OCI-LY3 (cell line): ENCODE data around the gene LAMA1.

Experiments used
- EZH2phosphoT487 ChIP-seq: fragments of 200-600 bp; shearing (Covaris generic); IDR thresholded peaks from 2 replicates; pipeline ENCODE4 v1.6.1; 2018; ENCODE audit warnings: antibody characterized with exemption, mixed run types, low read depth
- TF ChIP-seq, protein P1 (sequence below): fragments of 200-600, 300-600 bp; sonication (generic); IDR thresholded peaks from 2 replicates; pipeline ENCODE4 v1.5.1; 2014; ENCODE audit warnings: antibody characterized with exemption, low read length, low read depth

DNA sequence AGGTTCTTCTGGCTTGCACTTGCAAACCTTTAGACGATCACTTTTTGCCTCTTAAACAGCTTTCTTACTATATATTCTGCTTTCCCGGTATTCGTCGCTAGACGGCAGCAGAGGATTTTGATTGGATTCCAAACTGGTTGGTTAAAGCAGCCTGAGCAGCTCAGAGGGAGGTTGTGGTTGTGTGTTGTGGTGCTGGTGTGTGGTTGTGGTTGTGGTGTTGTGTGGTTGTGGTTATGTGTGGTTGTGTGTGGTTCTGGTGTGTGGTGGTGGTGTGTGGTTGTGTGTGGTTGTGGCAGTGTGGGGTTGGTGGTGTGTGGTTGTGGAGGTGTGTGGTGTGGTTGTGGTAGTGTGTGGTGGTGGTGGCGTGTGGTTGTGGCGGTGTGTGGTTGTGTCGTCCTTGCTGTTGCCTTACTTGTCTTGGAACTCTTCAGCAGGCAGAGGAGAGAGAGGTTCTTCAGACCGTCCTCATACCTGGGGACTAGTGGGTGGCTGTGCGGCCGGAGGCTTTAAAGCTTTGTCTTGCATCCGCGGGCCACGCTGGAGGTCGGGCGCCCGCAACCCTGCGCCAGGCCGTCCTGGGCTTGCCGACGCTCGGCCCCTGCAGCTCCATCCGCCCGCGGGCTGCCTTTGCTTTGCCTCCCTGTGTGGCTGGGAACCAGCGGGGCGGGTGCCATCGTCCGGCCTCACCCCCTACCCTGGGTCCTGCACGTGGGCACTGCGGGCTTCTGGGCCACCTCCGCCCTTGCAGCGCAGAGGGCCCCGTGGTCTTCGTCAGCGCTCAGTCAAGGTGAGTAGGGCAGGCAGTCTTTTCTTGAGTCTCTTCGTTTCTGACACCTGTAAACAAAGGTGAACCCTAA lies 197.3 kb downstream of the LAMA1 start:
- TF ChIP-seq, protein P1, sequence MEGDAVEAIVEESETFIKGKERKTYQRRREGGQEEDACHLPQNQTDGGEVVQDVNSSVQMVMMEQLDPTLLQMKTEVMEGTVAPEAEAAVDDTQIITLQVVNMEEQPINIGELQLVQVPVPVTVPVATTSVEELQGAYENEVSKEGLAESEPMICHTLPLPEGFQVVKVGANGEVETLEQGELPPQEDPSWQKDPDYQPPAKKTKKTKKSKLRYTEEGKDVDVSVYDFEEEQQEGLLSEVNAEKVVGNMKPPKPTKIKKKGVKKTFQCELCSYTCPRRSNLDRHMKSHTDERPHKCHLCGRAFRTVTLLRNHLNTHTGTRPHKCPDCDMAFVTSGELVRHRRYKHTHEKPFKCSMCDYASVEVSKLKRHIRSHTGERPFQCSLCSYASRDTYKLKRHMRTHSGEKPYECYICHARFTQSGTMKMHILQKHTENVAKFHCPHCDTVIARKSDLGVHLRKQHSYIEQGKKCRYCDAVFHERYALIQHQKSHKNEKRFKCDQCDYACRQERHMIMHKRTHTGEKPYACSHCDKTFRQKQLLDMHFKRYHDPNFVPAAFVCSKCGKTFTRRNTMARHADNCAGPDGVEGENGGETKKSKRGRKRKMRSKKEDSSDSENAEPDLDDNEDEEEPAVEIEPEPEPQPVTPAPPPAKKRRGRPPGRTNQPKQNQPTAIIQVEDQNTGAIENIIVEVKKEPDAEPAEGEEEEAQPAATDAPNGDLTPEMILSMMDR, result peak; percentile 42
- no peak for TF ChIP-seq EZH2phosphoT487
